Mesenteric fat pad (tissue), 1 donor: ENCODE data around the gene AIP. TPM values are rescaled to one million over a fixed set of nuclear protein-coding genes. Genes with fewer than 3 reads are reported as not detected.
"Not testable (repeated sequence)": the region's sequence is repeated elsewhere in the genome, so short reads cannot be mapped to it uniquely, and the experiment has no call there.

Experiments
- DNase-seq: peaks from one replicate; pipeline ENCODE4 v3.0.0-alpha.2; 2020; ENCODE audit warnings: low spot score
- total RNA-seq: library from RNA; stranded (reverse); fragmentation: NEBNext Ultra II Directional; extraction: Animal tissue kit (Norgen Biotek cat#: 25700); gene quantifications from one replicate; pipeline ENCODE4 v1.2.1, GENCODE V29; 2021
- donor health status: DM: yes; HTN: yes; CAD: no.

Gene AIP
- total RNA-seq, 1 donor from 2014 or later: 39.5 TPM

GRCh38 chr11:67448220-67448609 is 34.6 kb upstream of the AIP start:
- DNase-seq: no peak

- DNase-seq: no peak
Observed at GRCh38 chr11:67449116-67449844, 33.5 kb upstream of the AIP start.

GRCh38 chr11:67450796-67451657 is 31.8 kb upstream of the AIP start:
- no peak for DNase-seq

GRCh38 chr11:67451658-67451976 is 31.2 kb upstream of the AIP start:
- no peak for DNase-seq

GRCh38 chr11:67452141-67452952 is 30.5 kb upstream of the AIP start, which contains the start of gene GPR152:
Gene GPR152 (minus strand): TSS chr11:67452729. CDS start chr11:67452724, 5 bp downstream.
- no peak for DNase-seq

- DNase-seq: no peak
Observed at GRCh38 chr11:67453816-67454732, 28.8 kb upstream of the AIP start.

- no peak for DNase-seq
Observed at GRCh38 chr11:67455054-67455453, 27.8 kb upstream of the AIP start, which contains the start of gene CABP4. Gene CABP4 (plus strand): TSS chr11:67455354. CDS start chr11:67455424, 70 bp downstream.

GRCh38 chr11:67456068-67456705 is 26.6 kb upstream of the AIP start:
- no peak for DNase-seq

- no peak for DNase-seq
Observed at GRCh38 chr11:67457453-67457852, 25.4 kb upstream of the AIP start.

GRCh38 chr11:67458266-67458665 is 24.6 kb upstream of the AIP start:
- DNase-seq: no peak

GRCh38 chr11:67463186-67463585 is 19.6 kb upstream of the AIP start:
- no peak for DNase-seq

- DNase-seq: no peak
Observed at GRCh38 chr11:67463680-67464410, 19.0 kb upstream of the AIP start.

GRCh38 chr11:67464411-67465188 is 18.2 kb upstream of the AIP start:
- peak; percentile 95 for DNase-seq

GRCh38 chr11:67465189-67465510 is 17.7 kb upstream of the AIP start:
- no peak for DNase-seq

- DNase-seq: not testable (repeated sequence)
Observed at GRCh38 chr11:67465530-67465929, 17.3 kb upstream of the AIP start.

- DNase-seq: no peak
Observed at GRCh38 chr11:67466367-67466766, 16.5 kb upstream of the AIP start.

GRCh38 chr11:67466962-67467771 is 15.7 kb upstream of the AIP start:
- DNase-seq: no peak

GRCh38 chr11:67468056-67468455 is 14.8 kb upstream of the AIP start:
- DNase-seq: no peak
